ENCODE measurements around the gene ASIC4. TPM values are rescaled to one million over a fixed set of nuclear protein-coding genes. Genes with fewer than 3 reads are reported as not detected.

The ASIC4 gene
- total RNA-seq, 4 donors from 2014 or later, result not detected

GRCh38 chr2:219488844-219489194 is 25.5 kb upstream of the ASIC4 start:
- no peak for TF ChIP-seq POLR2A (IDR thresholded peaks at IDR 0.05)
- no peak for TF ChIP-seq CTCF (IDR thresholded peaks at IDR 0.05)
- Histone ChIP-seq H3K4me3 (no peak overlapping the region), H3K36me3 (no peaks in the 10 kb centered on the region), H3K27ac (no peak overlapping the region), H3K27me3 (peaks cover 4 to 92% (median 12%) of the 10 kb centered on the region in 4 donors), H3K4me1 (peaks cover 11 to 13% (median 12%) of the 10 kb centered on the region in 3 donors), H3K9me3 (no peaks in the 10 kb centered on the region)
- intact Hi-C loops (cut with DNase I), result no loop called here
- 83% methylated on average over 9 of the region's 14 CpGs; no CpG with 5 or more reads in 1 of the 2 donors for WGBS, 2 donors
- DNase-seq, result no peak

- 58 to 82% methylated on average over 5 to 9 of the region's 9 CpGs for WGBS, 2 donors
- Histone ChIP-seq H3K36me3 (no peaks in the 10 kb centered on the region), H3K4me1 (peaks cover 6 to 8% (median 7%) of the 10 kb centered on the region in 3 donors), H3K27ac (peak overlapping the region in 1 of 4 donors; percentile 2), H3K27me3 (peaks cover 0 to 92% (median 8%) of the 10 kb centered on the region in 4 donors), H3K4me3 (no peak overlapping the region), H3K9me3 (no peaks in the 10 kb centered on the region)
- intact Hi-C loops (cut with DNase I), result no loop called here
- no peak for DNase-seq
- TF ChIP-seq CTCF (IDR thresholded peaks at IDR 0.05), result no peak
- no peak for TF ChIP-seq POLR2A (IDR thresholded peaks at IDR 0.05)
Observed at GRCh38 chr2:219489315-219489714, 25.0 kb upstream of the ASIC4 start.

- DNase-seq, result no peak
- Histone ChIP-seq H3K36me3 (no peaks in the 10 kb centered on the region), H3K27ac (no peak overlapping the region), H3K9me3 (no peaks in the 10 kb centered on the region), H3K4me3 (no peak overlapping the region), H3K4me1 (peaks cover 0 to 7% (median 0%) of the 10 kb centered on the region in 3 donors), H3K27me3 (peaks cover 0 to 91% (median under 1%) of the 10 kb centered on the region in 4 donors)
- no peak for TF ChIP-seq POLR2A (IDR thresholded peaks at IDR 0.05)
- TF ChIP-seq CTCF (IDR thresholded peaks at IDR 0.05), result no peak
- WGBS, 2 donors, result 85 to 100% methylated on average over 2 of the region's 23 CpGs
- intact Hi-C loops (cut with DNase I), result no loop called here
Observed at GRCh38 chr2:219490186-219490585, 24.1 kb upstream of the ASIC4 start.

- Histone ChIP-seq H3K4me1 (peaks cover 0 to 12% (median 0%) of the 10 kb centered on the region in 3 donors), H3K9me3 (no peaks in the 10 kb centered on the region), H3K4me3 (no peak overlapping the region), H3K27me3 (peaks cover 0 to 91% (median 0%) of the 10 kb centered on the region in 4 donors), H3K36me3 (no peaks in the 10 kb centered on the region), H3K27ac (no peak overlapping the region)
- WGBS, 2 donors, result 74 to 75% methylated on average over 1 to 3 of the region's 10 CpGs
- TF ChIP-seq CTCF (IDR thresholded peaks at IDR 0.05) (no peak), POLR2A (IDR thresholded peaks at IDR 0.05) (no peak)
- intact Hi-C loops (cut with DNase I), result no loop called here
- no peak for DNase-seq
Observed at GRCh38 chr2:219490600-219491130, 23.6 kb upstream of the ASIC4 start.

GRCh38 chr2:219491278-219491963 is 22.9 kb upstream of the ASIC4 start:
- TF ChIP-seq CTCF (IDR thresholded peaks at IDR 0.05) (no peak), POLR2A (IDR thresholded peaks at IDR 0.05) (no peak)
- peaks cover 0 to 91% (median 0%) of the 10 kb centered on the region in 4 donors for H3K27me3 ChIP-seq
- WGBS, 2 donors, result 54 to 72% methylated on average over 8 to 13 of the region's 14 CpGs

More at GRCh38 chr2:219491278-219491963, 22.9 kb upstream of the ASIC4 start:
- Histone ChIP-seq H3K4me3 (no peak overlapping the region), H3K4me1 (peaks cover 0 to 20% (median 3%) of the 10 kb centered on the region in 3 donors), H3K9me3 (no peaks in the 10 kb centered on the region), H3K27ac (no peak overlapping the region), H3K36me3 (no peaks in the 10 kb centered on the region)
- no peak for DNase-seq
- intact Hi-C loops (cut with DNase I), result no loop called here
